ENCODE measurements around the gene OR2AE1.
A peak's percentile ranks its signal among the peaks of the same experiment; 100 is the strongest.

The OR2AE1 gene

GRCh38 chr7:99848420-99849216 lies 28.2 kb downstream of the OR2AE1 start:
- DNase-seq, result no peak

- DNase-seq, result no peak
Observed at GRCh38 chr7:99844328-99844727, 32.5 kb downstream of the OR2AE1 start.

DNA sequence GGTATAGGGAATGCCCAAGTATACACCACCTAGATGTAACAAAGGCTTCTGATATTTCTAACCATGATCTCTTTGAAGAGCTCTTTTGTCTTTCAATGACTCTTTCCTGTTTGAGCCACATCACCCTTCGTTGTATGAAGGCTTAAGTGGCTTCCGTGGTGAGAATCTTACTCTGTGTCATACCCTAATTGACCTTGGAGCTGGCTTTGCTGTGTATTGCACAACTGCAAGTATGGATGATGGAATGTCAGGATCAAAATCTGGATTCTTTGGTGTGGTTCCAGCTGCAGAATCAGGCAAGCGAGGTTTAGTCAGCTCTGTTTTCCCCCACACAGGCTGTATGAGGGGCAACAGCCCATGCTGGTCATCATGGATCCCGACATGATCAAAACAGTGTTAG lies 33.0 kb downstream of the OR2AE1 start:
- peak; percentile 32 for DNase-seq

GRCh38 chr7:99842926-99843325 lies 33.9 kb downstream of the OR2AE1 start:
- no peak for DNase-seq

DNA sequence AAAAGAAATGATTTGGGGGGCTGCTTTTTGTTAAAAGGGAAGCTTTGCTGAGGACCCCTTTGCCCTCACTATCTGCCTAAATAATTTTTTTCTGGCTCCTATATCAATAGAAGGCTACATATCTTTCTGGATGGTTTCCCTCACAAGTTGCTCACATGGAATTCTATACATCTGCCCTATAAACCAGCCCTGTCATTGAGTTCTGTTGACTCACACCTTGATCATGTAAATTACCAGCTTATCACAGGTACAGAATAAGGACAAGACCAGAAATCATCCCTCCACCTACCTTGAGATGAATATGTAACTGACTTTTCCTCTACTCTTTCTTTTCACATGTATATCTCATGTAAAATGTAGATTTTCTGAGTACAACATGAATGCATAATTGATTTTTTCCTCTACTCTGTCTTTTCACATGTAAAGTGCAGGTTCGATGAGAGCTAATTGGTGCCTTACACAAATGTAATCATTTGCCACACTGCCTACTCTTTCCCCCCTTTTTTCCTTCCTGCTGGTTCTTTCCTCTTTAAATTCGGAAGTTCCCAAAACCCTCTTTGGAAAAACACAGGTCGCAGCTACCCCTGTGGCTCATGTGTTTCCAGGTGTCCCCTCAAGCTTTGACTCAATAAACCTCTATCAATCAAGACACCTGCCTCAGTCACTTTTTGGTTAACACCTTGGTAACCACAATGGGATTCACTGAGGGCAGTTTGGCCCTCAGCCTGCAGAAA lies 36.5 kb downstream of the OR2AE1 start:
- DNase-seq, result no peak

DNA sequence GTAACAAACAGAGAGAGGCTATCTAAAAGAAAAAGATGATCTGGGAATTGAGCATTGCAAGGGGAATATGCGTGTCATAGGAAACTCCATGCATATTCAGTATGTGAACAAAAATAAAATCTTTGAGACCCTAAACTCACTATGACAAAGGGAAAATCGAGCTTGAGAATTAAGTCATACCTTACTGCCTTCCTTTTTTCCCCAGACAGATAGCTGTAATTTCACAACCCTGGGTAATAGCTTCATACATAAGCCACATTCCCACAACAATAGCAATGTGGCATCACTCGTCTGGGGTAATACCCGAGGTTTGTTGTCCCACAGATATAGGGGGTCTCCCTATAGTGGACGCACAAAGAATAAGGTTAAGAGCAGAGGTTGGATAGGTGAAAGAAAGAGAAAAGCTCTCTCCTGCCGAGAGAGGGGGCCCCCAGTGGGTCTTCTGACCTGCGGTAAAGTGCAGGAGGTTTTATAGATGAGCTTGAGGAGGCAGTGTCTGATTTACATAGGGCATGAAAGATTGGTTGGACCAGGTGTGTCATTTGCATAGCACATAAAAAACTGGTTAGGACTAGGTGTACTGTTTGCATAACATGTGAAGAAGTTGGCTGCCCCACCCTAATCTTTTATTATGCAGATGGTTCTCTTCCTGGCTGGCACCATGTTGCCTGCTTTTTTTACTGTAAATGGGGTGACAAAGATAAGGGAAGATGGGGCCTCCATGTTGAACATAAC lies 37.4 kb downstream of the OR2AE1 start:
- DNase-seq, result no peak

- DNase-seq, result peak; percentile 12
Observed at GRCh38 chr7:99837649-99838361, 39.0 kb downstream of the OR2AE1 start.

DNA sequence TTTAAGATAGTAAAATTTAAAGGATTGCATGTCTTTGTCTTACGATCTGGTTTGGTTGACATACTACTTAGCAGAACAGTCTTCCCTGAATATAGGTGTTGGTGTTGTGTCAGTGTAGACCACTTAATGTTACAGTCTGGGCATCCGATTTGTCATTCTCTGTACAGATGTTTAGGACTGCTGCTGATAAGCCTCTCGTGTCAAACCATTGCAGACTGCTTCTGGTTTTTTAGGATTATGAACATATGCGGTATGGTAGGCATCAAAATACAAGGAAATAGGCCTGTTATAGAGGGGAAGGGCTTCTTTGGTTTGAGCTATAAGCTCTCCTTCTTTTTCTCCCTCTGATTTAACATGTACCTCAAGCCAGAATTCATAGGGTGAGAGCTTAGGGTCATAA lies 41.6 kb downstream of the OR2AE1 start:
- DNase-seq, result no peak

DNA sequence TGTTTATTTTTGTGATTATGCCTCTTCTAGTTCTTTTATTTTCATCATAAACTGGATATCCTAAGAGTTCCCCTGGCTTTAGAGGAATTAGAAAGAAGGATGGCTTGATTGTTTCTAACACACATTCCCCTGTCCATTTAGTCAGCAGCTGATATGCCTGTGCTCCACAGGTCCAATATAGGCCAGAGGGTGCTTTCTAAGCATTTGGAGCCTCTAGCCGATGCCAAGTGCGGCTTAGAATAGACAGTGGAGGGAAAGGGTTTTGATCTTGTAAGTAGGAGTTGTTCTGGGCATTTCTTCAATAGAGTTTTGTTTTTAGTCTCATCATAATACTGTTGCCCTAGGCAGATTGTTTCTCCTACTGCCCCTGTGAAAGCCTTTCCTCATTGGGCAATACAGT lies 42.5 kb downstream of the OR2AE1 start:
- DNase-seq, result no peak

GRCh38 chr7:99833289-99833877 lies 43.5 kb downstream of the OR2AE1 start:
- DNase-seq, result no peak

DNA sequence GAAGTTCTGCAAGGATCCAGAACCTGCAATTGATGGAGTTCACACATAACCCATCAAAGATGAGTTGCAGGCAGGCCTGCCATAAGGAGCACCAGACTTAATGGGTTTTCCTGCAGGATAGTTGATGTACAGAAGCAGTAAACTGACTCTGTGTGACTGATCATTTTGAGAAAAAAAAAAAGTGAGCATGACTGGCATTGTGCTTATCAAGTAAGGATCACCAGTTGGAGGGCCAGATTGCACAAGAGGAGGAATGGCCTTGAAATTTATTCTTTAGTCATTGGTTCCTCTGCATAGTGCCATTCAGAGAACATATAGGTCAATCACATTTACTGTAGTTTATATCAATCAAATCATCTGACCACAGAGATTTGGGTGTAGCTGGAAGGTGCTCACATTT lies 45.2 kb downstream of the OR2AE1 start:
- no peak for DNase-seq

GRCh38 chr7:99829524-99830160 lies 47.2 kb downstream of the OR2AE1 start:
- no peak for DNase-seq

DNA sequence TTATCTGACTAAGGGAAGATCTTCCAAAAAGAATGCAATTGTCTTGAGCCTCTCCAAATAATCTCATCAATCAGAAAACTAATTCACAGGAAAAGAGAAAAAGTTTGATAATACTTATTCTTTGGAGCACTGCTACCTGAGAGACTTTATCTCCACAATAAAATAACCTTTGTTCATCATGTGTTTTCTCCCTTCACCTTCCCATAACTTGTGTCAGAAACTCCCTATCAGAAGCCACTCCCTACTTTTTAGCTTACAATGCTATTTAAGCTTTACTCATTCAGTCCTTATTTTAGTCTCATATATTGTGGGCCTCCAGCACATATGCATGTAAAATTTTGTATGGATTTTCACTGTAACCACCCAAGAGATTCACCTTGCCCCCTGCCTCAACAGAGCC lies 48.0 kb downstream of the OR2AE1 start:
- DNase-seq, result no peak

- no peak for DNase-seq
Observed at GRCh38 chr7:99827040-99827778, 49.6 kb downstream of the OR2AE1 start.
